NT2/D1 (cell line): Measurements from ENCODE around the gene KIR3DL3.

Source experiments
- SUZ12 ChIP-seq: IDR thresholded peaks from 2 replicates; pipeline ENCODE4 v1.6.1; 2011; ENCODE audit not compliant: insufficient read length, insufficient read depth; ENCODE audit errors: extremely low read depth
- YY1 ChIP-seq: IDR thresholded peaks from 2 replicates; pipeline ENCODE4 v1.6.1; 2011; ENCODE audit not compliant: insufficient read length, insufficient read depth
- ZNF274 ChIP-seq: IDR thresholded peaks from 2 replicates; pipeline ENCODE4 v1.6.1; 2011; ENCODE audit warnings: mild to moderate bottlenecking, low read depth, low read length

DNA sequence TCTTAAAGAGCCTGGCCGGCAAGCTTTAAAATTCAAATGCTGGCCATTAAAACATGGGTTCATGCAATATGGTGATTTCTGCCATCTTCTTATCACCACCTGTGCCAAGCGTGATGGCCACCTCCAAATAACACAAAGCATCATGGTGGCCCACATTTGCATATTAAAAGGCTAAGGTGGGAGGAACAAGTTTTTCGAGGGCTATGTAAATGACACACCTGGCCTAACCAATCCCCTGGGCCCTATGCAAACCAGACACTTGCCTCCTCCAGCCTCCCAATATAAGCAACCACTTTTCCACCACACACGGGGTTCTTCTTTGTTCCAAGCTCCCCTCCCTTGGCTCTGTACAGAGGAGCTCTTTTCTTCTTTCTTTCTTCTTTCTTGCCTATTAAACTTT is 47.0 kb upstream of the KIR3DL3 start:
- TF ChIP-seq ZNF274 (no peak), YY1 (no peak), SUZ12 (no peak)
